Umbilical cord (tissue), 2 donors: ENCODE data around the gene ANO10. TPM values are rescaled to one million over a fixed set of nuclear protein-coding genes. Genes with fewer than 3 reads are reported as not detected.
"Not testable (repeated sequence)": the region's sequence is repeated elsewhere in the genome, so short reads cannot be mapped to it uniquely, and the experiment has no call there.

Experiments
- DNase-seq: peaks from one replicate; pipeline ENCODE4 v3.0.0-alpha.2; 2015; ENCODE audit warnings: low spot score
- total RNA-seq: library from RNA; depleted of rRNA; stranded (reverse); fragments of >200 nt; gene quantifications from one replicate; pipeline ENCODE4 v1.2.3, GENCODE V29; 2014; ENCODE audit warnings: low replicate concordance; ENCODE audit not compliant: insufficient read depth

Gene ANO10, protein sequence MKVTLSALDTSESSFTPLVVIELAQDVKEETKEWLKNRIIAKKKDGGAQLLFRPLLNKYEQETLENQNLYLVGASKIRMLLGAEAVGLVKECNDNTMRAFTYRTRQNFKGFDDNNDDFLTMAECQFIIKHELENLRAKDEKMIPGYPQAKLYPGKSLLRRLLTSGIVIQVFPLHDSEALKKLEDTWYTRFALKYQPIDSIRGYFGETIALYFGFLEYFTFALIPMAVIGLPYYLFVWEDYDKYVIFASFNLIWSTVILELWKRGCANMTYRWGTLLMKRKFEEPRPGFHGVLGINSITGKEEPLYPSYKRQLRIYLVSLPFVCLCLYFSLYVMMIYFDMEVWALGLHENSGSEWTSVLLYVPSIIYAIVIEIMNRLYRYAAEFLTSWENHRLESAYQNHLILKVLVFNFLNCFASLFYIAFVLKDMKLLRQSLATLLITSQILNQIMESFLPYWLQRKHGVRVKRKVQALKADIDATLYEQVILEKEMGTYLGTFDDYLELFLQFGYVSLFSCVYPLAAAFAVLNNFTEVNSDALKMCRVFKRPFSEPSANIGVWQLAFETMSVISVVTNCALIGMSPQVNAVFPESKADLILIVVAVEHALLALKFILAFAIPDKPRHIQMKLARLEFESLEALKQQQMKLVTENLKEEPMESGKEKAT
- 25.8 TPM for total RNA-seq

DNA sequence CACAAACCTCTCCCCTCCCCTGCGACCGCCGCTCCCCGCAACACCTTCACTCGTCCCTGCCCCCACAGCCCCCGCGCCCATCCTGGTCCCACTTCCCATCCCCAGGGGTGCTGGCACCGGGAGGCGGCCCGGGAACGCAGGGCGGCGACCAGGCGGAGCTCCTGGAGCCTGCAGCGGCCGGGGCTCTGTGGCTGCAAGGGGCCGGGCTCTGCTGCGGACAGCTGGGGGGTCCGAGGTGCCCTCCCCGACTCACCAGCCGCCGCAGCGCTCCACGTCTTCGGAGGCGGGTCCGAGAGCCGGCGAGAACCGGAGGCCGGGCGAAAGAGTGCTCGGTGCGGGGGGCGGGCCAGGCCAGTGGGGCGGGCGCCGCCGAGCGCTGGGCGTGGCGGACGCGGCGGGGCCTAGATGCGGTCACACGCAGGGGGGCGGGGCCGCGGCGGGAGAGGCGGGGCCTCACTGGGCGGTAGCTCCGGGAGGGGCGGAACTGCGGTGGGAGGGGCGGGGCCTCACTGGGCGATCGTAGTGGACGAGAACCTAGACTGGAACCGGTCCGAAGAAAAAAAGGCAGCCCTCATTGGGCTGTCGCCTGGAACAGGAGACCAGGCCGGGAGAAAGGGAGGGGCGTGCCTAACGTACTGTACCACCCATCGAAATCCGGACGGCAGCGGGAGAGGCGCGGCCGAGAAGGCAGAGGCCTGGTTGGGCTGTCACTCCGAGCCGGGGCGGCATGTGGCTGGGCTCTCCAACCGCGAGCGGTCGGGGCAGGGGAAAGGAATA is at the start of gene ANO10:
Gene ANO10 (minus strand): TSS at position 356 of the 777 bp plus-strand sequence. CDS start 16,159 bp downstream, outside the sequence.
- peak; percentile 99 for DNase-seq

DNA sequence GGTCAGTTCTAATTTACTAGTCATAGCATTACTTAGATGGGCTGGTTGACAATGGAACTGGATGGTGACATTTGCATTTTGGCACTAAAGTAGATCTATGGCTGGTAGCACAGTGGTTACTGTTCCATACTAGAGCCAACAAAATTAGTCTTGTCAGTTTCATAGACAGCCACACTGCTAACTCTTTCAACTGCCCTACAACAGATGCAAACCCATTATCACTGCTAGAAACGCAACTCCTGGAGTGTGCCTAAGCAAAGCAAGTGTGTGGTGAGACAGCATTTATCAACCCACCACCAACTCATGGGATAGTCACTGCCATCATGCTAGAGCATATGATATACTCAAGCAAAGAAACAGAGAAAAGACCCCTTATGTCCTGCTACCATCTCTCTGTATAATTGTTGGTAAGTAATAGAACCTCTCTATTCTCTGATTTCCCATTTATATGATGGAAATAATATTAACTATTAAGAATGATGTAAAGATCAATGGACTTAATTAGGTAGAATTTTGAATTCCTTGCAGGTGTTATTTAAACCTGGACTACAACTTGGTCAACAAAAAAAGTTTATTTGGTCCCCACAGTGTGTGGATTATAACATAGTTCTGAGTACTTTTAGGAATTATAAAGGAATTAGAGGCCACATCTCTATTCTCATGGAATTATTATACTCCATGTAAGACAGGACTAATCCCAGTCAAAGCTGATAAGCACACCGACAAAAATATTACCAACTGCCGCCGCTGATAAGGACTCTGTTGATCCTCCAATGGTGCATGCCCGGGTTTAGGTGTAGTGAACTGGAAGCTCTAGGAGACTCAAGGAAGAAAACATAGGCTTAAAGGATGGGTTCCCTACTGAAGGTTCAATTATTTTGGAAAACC is 49.1 kb upstream of the ANO10 start:
- DNase-seq: no peak

DNA sequence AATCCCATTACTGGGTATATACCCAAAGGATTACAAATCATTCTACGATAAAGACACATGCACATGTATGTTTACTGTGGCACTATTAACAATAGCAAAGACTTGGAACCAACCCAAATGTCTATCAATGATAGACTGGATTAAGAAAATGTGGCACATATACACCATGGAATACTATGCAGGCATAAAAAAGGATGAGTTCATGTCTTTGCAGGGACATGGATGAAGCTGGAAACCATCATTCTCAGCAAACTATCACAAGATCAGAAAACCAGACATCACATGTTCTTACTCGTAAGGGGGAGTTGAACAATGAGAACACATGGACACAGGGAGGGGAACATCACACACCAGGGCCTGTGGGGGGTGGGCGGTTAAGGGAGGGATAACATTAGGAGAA is 43.2 kb upstream of the ANO10 start:
- not testable (repeated sequence) for DNase-seq

DNA sequence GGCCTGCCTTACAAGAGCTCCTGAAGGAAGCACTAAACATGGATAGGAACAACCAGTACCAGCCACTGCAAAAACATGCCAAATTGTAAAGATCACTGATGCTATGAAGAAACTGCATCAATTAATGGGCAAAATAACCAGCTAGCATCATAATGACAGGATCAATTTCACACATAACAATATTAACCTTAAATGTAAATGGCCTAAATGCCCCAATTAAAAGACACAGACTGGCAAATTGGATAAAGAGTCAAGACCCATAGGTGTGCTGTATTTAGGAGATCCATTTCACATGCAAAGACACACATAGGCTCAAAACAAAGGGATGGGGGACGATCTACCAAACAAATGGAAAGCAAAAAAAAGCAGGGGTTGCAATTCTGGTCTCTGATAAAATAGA is 39.6 kb upstream of the ANO10 start:
- not testable (repeated sequence) for DNase-seq

DNA sequence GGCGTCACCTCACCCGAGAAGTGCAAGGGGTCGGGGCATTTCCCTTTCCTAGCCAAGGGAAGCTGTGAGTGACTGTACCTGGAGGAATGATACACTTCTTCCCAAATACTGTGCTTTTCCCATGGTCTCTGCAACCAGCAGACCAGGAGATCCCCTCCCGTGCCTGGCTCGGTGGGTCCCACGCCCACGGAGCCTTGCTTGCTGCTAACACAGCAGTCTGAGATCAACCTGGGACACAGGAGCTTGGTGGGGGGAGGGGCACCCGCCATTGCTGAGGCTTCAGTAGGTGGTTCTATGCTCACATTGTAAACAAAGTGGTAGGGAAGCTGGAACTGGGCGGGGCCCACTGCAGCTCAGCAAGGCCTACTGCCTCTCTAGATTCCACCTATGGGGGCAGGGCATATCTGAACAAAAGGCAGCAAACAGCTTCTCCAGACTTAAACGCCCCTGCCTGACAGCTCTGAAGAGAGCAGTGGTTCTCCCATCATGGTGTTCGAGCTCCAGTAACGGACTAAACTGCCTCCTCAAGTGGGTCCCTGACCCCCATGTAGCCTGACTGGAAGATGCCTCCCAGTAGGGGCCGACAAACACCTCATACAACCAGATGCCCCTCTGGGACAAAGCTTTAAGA is 37.6 kb upstream of the ANO10 start:
- no peak for DNase-seq

DNA sequence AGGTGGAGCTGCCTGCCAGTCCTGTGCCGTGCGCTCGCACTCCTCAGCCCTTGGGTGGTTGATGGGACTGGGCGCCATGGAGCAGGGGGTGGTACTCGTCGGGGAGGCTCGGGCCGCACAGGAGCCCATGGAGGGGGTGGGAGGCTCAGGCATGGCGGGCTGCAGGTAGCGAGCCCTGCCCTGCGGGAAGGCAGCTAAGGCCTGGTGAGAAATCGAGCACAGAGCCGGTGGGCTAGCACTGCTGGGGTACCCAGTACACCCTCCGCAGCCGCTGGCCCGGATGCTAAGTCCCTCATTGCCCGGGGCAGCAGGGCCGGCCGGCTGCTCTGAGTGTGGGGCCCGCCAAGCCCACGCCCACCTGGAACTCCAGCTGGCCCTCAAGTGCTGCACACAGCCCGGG is 34.6 kb upstream of the ANO10 start:
- DNase-seq: not testable (repeated sequence)

DNA sequence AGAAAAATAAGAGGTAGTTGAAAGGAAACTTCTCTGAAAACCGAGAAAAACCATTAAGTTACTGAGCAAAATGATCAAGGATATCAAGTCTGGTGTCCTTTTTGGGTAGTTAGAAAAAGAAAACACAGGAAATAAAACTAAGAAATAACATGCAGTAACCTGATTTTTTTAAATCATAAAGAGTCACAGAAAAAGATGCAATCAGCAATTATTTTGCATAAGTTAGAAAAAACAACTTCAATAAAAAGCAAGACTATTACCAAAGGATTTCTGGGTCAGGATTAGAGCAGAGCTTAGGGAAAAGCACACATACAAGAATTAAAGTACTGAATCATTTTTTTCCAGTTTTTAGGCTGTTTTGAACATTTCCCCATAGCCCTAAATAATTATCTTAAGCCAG is 28.5 kb upstream of the ANO10 start:
- no peak for DNase-seq

DNA sequence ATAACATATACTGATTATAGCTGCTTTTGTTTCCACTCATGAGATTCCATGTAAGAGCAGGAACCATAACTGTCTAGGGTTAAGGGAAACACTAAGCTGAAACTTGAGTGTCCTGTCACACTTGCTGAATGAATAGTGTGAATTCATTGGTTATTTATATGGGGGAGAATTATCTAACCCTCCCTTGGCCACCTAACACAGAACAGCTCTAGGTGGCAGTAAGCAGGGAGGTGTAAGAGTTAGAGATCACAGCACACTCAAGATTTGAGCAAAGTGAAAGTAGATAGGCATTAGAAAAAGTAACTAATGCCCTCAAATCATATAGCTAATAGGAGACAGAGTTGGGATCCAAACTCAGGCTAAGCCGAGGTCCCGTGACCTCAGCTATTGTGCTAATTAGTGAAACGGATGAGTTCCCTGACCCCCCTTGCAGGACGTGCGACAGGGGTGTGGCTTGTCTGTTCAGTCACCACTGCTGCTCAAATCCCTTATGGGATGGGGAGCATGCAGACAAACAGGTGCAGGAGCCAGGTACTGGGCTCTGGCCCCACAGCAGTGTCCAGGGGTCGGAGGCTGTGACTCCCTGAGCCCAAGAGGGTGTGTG is 27.7 kb upstream of the ANO10 start:
- DNase-seq: no peak

DNA sequence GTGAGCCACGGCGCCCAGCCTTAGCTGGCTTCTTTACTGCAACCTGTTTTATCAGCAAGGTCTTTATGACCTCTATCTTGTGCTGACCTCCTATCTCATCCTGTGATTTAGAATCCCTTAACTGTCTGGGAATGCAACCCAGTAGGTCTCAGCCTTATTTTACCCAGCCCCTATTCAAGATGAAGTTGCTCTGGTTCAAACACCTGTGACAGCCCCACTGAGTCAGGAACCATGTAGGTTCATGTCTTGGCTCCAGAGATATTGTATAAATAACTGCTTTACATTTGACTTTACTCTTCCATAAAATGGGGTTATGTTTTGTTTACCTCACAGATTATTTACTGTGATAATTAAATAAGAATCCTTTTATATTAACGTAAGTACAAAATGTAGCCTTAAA is 27.1 kb upstream of the ANO10 start:
- DNase-seq: no peak

DNA sequence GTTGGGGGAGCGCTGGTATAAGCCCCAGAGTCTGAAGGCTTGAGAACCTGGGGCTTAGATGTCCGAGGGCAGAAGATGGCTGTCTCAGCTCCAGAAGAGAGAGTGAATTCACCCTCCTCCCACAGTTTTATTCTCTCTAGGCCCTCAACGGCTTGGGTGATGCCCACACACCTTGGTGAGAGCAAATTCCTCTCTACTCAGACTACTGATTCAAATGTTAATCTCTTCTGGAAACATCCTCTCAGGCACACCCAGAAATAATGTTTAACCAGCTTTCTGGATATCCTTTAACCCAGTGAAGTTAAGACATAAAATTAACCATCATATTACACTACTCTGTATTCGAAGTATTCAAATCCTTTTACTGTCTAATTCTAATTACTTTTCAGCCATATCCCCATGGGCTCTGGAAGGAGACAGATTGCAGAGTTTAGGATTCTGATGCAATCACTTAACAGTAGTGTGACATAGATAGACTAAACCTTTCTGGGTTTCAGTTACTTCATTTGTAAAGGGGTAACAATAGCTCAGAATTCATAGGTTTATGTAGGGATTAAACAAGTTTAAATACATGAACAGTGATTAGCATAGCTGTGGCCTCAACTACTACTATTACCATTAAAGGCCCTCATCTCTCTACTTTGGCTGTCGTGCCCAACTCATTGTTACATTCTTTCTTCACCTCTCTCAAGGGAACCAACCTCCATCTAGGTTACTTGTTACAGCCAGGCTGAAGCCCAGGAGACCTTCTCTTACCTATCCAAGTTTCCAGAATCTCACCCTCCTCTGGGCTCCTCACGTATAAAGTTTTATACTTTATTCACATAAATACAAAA is 25.7 kb upstream of the ANO10 start:
- DNase-seq: no peak

DNA sequence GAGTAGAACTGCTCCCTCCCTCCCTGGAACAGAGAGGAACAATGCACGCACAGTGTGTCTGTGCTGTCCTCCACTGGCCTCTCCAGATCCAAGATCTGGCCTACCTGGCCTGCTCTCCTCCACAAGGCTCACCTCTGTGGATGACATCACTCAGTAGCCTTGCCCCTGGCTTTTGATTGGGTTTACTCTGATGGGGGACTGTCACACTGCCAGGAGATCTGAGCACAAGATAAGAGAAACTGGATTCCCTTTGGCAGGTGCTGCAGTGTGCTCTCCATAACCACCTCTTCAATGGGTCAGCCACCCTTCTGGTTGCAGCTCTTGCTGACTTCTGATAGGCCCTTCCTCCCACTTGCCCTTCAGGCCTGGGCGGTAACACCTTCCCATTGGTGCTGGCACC is 22.6 kb upstream of the ANO10 start:
- DNase-seq: no peak

DNA sequence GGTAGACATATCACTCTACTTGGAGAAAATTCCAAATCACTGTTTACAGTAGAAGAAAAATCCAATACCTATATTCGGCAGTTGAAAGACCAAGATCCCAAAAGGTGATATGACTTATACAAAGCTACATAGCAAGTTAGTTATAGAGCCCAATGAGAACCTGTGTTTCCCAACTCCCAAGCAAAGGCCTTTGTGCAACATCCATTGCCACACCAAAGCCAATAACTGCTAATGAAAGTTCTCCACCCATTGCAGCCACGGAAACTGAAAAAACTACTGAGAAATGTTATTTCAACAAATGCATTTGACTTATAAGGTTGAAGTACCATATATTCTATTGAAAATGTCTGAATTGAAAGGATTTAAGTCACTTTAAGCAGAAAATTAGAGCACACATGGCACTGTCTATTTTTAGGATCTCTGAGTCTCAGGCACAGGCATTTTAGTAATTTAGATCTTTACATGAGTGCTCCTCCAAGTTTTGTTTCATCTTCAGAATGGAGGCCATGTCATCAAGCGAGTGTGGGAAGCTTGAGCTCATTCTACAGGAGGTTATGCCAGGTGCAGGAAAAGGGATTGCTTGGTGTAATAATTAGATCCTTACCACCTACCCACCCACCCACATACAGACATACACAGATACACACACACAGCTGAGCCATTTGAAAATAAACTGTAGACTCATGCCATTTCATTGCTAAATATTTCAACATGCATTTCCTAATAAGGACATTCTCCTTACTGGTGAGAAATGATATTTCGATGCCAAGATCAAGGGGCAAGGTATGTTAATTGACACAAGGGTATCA is 19.7 kb upstream of the ANO10 start:
- DNase-seq: no peak

DNA sequence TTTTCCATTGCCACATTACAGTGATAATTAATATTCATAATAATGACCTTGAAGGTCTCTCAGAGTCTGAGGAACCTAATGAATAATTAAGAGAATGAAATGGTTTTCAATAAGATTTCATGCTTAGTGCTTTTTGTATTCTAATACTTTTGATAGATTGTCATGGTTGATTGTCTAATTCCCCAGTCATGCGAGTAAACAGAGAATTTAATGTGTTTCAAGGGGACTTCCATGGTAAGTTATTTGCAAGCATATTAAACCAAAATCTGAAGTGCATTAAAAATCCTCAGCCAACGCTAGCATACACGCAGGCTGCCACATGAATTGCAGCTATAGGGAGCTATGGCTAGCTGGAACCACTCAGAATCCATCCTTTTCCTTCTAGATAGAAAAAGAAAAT is 18.9 kb upstream of the ANO10 start:
- no peak for DNase-seq

DNA sequence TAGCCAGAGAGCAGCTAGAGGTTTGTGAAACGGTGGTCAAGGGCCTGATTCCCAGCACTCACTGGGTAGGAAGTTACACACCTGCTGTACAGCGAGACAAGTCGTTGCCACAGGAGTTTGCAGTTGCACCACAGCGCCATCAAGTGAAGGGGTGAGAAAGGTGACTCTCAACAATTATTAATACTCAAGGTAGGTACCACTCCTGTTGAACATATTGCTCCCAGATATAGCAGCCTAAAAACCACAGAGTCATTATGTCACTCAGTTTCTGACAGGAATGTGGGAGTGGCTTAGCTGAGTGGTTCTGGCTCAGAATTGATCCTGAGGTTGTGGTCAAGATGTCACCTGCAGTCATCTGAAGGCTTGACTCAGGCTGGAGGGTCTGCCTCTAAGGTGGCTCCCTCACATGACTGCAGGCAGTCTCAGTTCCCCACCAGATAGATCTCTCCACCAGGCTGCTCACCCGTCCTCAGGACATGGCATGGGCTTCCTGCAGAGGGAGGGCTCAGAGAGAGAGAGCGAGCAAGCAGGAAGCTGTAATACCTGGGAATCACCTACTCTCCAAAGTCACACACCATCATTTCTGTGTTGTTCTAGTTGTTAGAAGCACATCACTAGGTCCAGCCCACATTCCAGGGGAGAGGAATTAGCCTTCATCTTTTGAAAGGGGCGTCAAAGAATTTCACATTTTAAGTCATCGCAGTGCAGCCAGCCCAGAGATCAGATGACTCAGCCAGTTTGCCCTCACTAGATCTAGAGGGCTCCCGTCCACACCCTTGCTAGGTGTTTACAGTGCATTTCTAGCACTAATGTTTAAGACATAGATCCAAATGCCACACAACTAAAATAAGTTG is 17.0 kb upstream of the ANO10 start:
- no peak for DNase-seq

DNA sequence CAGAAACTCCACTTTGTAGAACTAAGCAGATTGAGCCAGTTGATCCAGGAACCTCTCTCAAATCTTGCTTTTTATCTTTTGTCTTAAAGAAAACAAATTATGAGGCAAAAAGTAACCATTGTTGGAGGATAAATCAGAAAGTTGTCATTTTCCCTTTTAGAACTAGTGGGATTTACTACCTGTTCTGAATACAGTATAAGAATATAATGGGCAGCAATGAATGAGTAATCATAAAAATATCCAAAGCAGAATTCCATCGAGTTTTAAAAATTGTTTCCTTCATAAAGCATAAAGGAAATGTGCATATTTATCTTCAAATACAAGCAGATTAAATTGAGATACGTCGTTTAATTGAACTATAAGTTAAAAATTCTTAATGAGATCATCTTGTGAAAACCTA is 15.9 kb upstream of the ANO10 start:
- DNase-seq: no peak

DNA sequence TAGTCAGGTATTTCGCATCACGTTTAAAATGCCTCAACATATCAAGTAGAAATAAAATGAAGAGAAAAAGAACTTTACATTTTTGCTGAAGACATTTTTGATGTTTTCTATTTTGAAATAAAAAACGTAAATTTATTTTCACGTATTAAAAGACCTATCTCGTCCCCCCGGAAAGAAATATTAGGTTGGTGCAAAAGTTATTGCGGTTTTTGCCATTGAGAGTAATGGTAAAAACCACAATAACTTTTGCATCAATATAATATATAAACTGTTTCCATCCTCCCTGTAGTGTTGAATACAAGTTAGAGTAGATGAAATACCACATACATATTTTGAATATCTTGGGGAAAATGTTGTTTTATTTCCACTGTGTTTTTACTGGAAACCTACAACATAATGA is 11.2 kb upstream of the ANO10 start:
- DNase-seq: no peak

DNA sequence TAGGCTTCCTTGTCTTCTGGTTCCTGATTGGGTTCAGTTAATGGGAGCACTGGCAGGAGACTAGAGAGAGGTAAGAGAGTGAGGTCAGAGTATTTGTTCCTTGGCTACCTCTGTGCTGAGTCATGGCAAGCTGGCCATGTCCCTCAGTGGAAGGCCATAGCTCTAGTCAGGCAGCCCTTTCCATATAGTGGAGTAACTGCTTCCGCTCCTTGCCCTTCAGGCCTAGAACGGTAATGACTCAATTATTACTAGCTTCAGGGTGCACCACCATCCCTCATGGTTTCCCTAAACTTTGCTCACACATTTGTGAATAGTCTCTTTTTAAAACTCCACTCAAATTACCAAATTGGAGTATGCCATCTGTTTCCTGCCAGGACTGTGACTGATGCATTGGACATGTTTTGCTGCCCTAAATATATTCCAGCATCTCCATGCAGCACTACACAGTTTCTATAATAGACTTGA is 10.5 kb upstream of the ANO10 start:
- DNase-seq: no peak

DNA sequence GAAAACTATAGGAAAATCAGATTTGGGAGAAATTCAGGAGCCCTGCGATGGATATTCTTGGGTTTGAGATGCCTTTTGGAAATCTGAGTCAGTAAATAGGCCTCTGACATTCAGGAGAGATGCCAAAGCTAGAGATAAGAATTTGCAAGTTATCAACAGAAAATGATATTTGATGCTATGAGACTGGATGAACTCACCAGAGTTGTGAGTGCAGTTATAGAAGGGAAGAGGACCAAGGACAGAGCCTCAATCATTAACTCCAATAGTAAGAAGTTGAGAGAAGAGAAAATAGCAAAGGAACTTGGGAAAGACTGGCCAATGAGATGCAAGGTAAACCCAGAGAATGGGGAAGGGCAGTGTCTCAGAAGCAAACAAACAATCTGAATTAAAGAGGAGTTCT is 7.9 kb upstream of the ANO10 start:
- no peak for DNase-seq
